ENCODE data around the gene KYNU.

The KYNU gene

DNA sequence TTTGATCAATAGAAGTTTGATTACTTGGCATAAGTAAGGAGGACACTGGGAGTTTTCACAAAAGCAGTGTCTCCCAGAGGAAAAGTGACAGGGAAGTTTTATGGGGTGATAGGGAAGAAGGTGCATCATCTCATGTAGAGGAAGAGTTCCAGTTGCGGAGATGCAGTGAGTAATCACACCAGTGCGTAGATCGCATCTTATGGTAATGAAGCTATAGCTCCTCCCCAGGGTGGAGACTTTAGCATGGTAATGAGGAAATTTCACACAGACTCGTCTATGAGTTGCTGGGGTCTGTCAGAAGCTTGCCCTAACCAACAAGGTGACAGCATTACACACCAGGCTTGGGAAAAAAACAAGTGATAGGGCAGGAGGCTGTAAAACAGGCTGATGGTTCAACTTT, 49.0 kb downstream of the KYNU start:
- H3K4me3 ChIP-seq (ENCODE audit: low read depth, low read length): no peak overlapping the region
- TF ChIP-seq, protein P1, sequence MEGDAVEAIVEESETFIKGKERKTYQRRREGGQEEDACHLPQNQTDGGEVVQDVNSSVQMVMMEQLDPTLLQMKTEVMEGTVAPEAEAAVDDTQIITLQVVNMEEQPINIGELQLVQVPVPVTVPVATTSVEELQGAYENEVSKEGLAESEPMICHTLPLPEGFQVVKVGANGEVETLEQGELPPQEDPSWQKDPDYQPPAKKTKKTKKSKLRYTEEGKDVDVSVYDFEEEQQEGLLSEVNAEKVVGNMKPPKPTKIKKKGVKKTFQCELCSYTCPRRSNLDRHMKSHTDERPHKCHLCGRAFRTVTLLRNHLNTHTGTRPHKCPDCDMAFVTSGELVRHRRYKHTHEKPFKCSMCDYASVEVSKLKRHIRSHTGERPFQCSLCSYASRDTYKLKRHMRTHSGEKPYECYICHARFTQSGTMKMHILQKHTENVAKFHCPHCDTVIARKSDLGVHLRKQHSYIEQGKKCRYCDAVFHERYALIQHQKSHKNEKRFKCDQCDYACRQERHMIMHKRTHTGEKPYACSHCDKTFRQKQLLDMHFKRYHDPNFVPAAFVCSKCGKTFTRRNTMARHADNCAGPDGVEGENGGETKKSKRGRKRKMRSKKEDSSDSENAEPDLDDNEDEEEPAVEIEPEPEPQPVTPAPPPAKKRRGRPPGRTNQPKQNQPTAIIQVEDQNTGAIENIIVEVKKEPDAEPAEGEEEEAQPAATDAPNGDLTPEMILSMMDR (IDR thresholded peaks at IDR 0.05; ENCODE audit: low read depth, low read length, missing control alignments): no peak
- DNase-seq (ENCODE audit: low read depth): no peak
- in situ Hi-C loops (cut with HindIII; ENCODE audit: low sequenced_read_pairs): no loop called here

DNA sequence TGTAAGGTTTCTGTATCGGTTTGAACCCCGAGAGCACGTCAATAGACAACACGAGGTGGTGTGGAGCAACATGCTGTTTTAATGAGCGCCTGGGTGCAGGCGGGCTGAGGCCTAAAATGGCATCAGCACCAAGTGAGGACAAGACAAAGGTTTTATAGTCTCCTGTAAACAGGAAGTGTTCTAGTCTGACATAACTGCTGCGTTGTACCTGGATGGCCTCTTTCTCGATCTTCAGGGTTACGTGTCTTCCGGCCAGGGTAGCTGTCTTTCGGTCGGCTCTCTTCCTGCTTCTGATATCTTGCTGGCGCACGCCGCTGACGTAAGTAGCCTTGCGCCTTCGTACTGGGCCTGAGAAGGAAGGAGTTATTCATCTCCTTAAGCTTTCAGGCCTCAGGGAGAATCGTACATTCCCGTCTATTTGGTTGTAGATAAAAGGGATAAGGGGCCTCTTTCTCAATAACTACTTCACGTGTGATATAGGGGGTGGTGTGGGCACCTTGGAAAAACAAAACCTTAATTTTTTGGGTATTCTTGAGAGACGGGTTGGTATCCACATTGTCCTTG, 53.5 kb downstream of the KYNU start:
- no peak overlapping the region for H3K4me3 ChIP-seq (ENCODE audit: low read depth, low read length)
- in situ Hi-C loops (cut with HindIII; ENCODE audit: low sequenced_read_pairs): no loop called here
- TF ChIP-seq, protein P1 (IDR thresholded peaks at IDR 0.05; ENCODE audit: low read depth, low read length, missing control alignments): no peak
- DNase-seq (ENCODE audit: low read depth): no peak

DNA sequence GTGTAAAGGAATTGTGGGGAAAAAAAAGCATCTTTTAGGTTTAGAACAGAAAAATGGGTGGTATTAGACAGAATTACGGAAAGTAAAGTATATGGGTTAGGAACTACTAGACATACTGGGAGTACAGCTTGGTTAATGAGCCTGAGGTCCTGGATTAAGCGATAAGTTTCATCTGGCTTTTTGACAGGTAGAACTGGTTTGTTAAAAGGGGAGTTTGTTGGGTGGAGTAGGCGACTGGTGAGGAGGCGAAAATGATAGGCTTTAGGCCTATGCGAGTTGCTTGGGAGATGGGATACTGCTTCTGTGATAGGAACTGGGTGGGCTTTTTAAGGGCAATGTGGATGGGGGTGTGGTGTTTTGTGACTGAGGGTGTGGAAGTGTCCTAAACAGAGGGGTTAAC, 56.5 kb downstream of the KYNU start:
- in situ Hi-C loops (cut with HindIII; ENCODE audit: low sequenced_read_pairs): no loop called here
- DNase-seq (ENCODE audit: low read depth): no peak
- H3K4me3 ChIP-seq (ENCODE audit: low read depth, low read length): no peak overlapping the region
- TF ChIP-seq, protein P1 (IDR thresholded peaks at IDR 0.05; ENCODE audit: low read depth, low read length, missing control alignments): no peak

DNA sequence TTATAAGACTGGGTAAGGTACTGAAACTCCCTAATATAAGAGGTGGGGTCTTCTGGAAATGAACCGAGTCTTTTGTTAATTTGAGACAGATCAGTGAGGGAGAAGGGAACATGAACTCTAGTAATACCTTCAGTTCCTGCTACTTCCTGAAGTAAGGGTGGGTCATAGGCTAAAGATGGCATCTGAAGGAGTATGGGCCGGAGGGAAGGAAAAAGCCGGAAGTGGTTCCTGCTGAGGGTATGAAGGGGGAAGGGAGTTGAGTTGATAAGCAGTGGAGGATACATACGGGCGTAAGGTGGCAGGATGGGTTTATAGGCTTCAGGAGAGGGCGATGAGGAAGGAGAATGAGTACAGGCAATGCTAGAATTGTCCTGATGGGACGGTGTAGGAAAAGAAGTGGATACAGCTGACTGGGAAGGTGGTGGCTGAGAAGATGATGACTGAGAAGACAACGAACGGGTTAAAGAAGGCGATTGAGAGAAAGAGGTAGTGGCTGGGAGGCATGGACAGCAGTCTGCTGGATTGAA, 58.2 kb downstream of the KYNU start:
- TF ChIP-seq, protein P1 (IDR thresholded peaks at IDR 0.05; ENCODE audit: low read depth, low read length, missing control alignments): no peak
- no peak overlapping the region for H3K4me3 ChIP-seq (ENCODE audit: low read depth, low read length)
- in situ Hi-C loops (cut with HindIII; ENCODE audit: low sequenced_read_pairs): no loop called here
- no peak for DNase-seq (ENCODE audit: low read depth)

DNA sequence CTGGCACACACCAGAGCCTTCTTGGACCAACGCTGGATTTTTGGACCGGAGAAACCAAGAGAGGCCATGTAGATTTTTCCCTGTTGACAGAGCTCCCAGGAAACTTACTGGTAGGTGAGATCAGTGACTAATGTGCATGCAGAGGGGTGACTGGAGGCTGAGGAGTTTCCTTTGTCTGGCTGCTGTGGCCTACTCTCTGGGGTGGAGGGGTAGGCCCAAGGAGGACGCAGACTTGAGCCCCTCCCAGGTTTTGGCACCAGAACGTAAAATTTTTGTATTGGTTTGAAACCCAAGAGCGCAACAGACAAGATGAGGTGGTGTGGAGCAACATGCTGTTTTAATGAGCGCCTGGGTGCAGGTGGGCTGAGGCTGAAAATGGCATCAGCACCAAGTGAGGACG, 59.2 kb downstream of the KYNU start:
- in situ Hi-C loops (cut with HindIII; ENCODE audit: low sequenced_read_pairs): no loop called here
- H3K4me3 ChIP-seq (ENCODE audit: low read depth, low read length): no peak overlapping the region
- TF ChIP-seq, protein P1 (IDR thresholded peaks at IDR 0.05; ENCODE audit: low read depth, low read length, missing control alignments): no peak
- DNase-seq (ENCODE audit: low read depth): no peak

DNA sequence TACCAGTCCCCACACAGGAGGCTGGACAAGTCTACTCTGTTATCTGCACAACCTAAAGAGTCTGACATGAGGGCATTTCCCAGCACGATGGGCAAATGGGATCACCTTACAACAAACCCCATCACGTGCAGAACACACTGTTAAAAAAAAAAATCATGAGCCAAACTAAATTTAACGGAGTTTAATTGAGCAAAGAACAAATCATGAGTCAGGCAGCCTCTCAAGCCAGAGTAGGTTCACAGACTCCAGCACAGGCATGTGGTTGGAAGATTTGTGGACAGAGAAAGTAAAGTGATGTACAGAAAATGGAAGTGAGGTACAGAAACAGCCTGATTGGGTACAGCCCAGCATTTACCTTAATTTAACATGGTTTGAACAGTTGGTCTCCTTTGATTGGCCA, 59.9 kb downstream of the KYNU start:
- TF ChIP-seq, protein P1 (IDR thresholded peaks at IDR 0.05; ENCODE audit: low read depth, low read length, missing control alignments): no peak
- DNase-seq (ENCODE audit: low read depth): no peak
- no peak overlapping the region for H3K4me3 ChIP-seq (ENCODE audit: low read depth, low read length)
- in situ Hi-C loops (cut with HindIII; ENCODE audit: low sequenced_read_pairs): no loop called here
